Astrocyte (in vitro differentiated cells and primary cell): Measurements from ENCODE around the gene OLFM2. TPM values are rescaled to one million over a fixed set of nuclear protein-coding genes. Genes with fewer than 3 reads are reported as not detected.

Experiments used
- DNase-seq: peaks from one replicate; pipeline ENCODE4 v3.0.0-alpha.2; 2010; ENCODE audit warnings: low read depth
- FAIRE-seq: peaks from 2 replicates; lab custom pipeline; 2011; peaks lifted over from hg19 to GRCh38; lab: Jason Lieb, UNC
- H2AFZ ChIP-seq: 2 replicates; pipeline ENCODE4 v1.6.0; 2012; ENCODE audit warnings: low read depth, low read length, inconsistent platforms
- H3K27ac ChIP-seq: 2 replicates; pipeline ENCODE4 v1.5.1; 2011; ENCODE audit warnings: low read depth, low read length, inconsistent platforms
- H3K27me3 ChIP-seq: 2 replicates; pipeline ENCODE4 v1.6.0; 2011; ENCODE audit warnings: low read length, inconsistent platforms; ENCODE audit not compliant: insufficient read depth
- H3K36me3 ChIP-seq: 2 replicates; pipeline ENCODE4 v1.5.1; 2011; ENCODE audit warnings: low read length, inconsistent platforms; ENCODE audit not compliant: insufficient read depth
- H3K4me1 ChIP-seq: 2 replicates; pipeline ENCODE4 v1.5.1; 2011; ENCODE audit warnings: low read length, inconsistent platforms; ENCODE audit not compliant: insufficient read depth
- H3K4me2 ChIP-seq: 2 replicates; pipeline ENCODE4 v1.6.0; 2012; ENCODE audit warnings: low read length, inconsistent platforms
- H3K4me3 ChIP-seq: 2 replicates; pipeline ENCODE4 v1.5.1; 2011; ENCODE audit warnings: low read depth, mild to moderate bottlenecking, low read length, inconsistent platforms; ENCODE audit not compliant: insufficient read depth
- H3K79me2 ChIP-seq: 2 replicates; pipeline ENCODE4 v1.6.0; 2012; ENCODE audit warnings: mild to moderate bottlenecking, low read length, inconsistent platforms; ENCODE audit not compliant: insufficient read depth
- H3K9ac ChIP-seq: 2 replicates; pipeline ENCODE4 v1.6.0; 2012; ENCODE audit warnings: mild to moderate bottlenecking, low read length, inconsistent platforms
- H3K9me3 ChIP-seq: 2 replicates; pipeline ENCODE4 v1.5.1; 2012; ENCODE audit warnings: low read depth, mild to moderate bottlenecking, low read length, inconsistent platforms; ENCODE audit not compliant: insufficient read depth
- H4K20me1 ChIP-seq: 2 replicates; pipeline ENCODE4 v1.6.0; 2012; ENCODE audit warnings: low read length, inconsistent platforms; ENCODE audit not compliant: insufficient read depth
- H3K27ac Mint-ChIP-seq: one replicate; pipeline ENCODE4 v1.8.0; 2021; ENCODE audit warnings: mild to moderate bottlenecking, mixed read lengths; ENCODE audit not compliant: unreplicated experiment
- H3K27me3 Mint-ChIP-seq: one replicate; pipeline ENCODE4 v1.8.0; 2021; ENCODE audit warnings: low read depth, mixed read lengths; ENCODE audit not compliant: unreplicated experiment
- H3K36me3 Mint-ChIP-seq: one replicate; pipeline ENCODE4 v1.8.0; 2021; ENCODE audit warnings: low read depth, mixed read lengths; ENCODE audit not compliant: unreplicated experiment
- H3K4me1 Mint-ChIP-seq: one replicate; pipeline ENCODE4 v1.8.0; 2021; ENCODE audit warnings: low read depth, mixed read lengths; ENCODE audit not compliant: unreplicated experiment
- H3K4me3 Mint-ChIP-seq: one replicate; pipeline ENCODE4 v1.8.0; 2021; ENCODE audit warnings: mild to moderate bottlenecking, moderate library complexity, mixed read lengths; ENCODE audit not compliant: unreplicated experiment
- H3K9me3 Mint-ChIP-seq: one replicate; pipeline ENCODE4 v1.8.0; 2021; ENCODE audit warnings: mild to moderate bottlenecking, mixed read lengths; ENCODE audit not compliant: unreplicated experiment
- EZH2 ChIP-seq: IDR thresholded peaks from 2 replicates; pipeline ENCODE4 v1.6.1; 2012; ENCODE audit warnings: mild to moderate bottlenecking, low read length, inconsistent platforms; ENCODE audit not compliant: insufficient read depth
- total RNA-seq: library from RNA; stranded (reverse); gene quantifications from 2 replicates; pipeline ENCODE4 v1.2.1, GENCODE V29; 2021
- TF ChIP-seq, protein P1 (sequence below): IDR thresholded peaks from 2 replicates; pipeline ENCODE4 v1.5.1; 2011; ENCODE audit warnings: low read depth, mild to moderate bottlenecking, inconsistent platforms, low read length, moderate library complexity; ENCODE audit not compliant: insufficient read depth

The OLFM2 gene
- total RNA-seq, 1 donor from 2014 or later: 71.3 TPM

GRCh38 chr19:9811139-9811538 is 125.2 kb downstream of the OLFM2 start:
- DNase-seq (no peak), FAIRE-seq (no peak)
- H4K20me1 ChIP-seq: peaks cover 9% of the 10 kb centered on the region
- Mint-ChIP-seq H3K4me1 (no peaks in the 10 kb centered on the region), H3K27me3 (no peaks in the 10 kb centered on the region), H3K4me3 (no peak overlapping the region), H3K36me3 (peaks cover 14% of the 10 kb centered on the region), H3K27ac (no peak overlapping the region), H3K9me3 (no peaks in the 10 kb centered on the region)
- H3K4me2 ChIP-seq: no peak overlapping the region
- no peak overlapping the region for H3K9ac ChIP-seq
- TF ChIP-seq EZH2: no peak
- TF ChIP-seq, protein P1, sequence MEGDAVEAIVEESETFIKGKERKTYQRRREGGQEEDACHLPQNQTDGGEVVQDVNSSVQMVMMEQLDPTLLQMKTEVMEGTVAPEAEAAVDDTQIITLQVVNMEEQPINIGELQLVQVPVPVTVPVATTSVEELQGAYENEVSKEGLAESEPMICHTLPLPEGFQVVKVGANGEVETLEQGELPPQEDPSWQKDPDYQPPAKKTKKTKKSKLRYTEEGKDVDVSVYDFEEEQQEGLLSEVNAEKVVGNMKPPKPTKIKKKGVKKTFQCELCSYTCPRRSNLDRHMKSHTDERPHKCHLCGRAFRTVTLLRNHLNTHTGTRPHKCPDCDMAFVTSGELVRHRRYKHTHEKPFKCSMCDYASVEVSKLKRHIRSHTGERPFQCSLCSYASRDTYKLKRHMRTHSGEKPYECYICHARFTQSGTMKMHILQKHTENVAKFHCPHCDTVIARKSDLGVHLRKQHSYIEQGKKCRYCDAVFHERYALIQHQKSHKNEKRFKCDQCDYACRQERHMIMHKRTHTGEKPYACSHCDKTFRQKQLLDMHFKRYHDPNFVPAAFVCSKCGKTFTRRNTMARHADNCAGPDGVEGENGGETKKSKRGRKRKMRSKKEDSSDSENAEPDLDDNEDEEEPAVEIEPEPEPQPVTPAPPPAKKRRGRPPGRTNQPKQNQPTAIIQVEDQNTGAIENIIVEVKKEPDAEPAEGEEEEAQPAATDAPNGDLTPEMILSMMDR: no peak
- H2AFZ ChIP-seq: no peak overlapping the region
- H3K9me3 ChIP-seq: no peaks in the 10 kb centered on the region
- H3K27ac ChIP-seq: no peak overlapping the region
- H3K36me3 ChIP-seq: peaks cover 11% of the 10 kb centered on the region
- no peak overlapping the region for H3K4me3 ChIP-seq
- H3K79me2 ChIP-seq: peaks cover 26% of the 10 kb centered on the region
- no peaks in the 10 kb centered on the region for H3K27me3 ChIP-seq
- no peaks in the 10 kb centered on the region for H3K4me1 ChIP-seq

GRCh38 chr19:9808855-9809824 is 127.2 kb downstream of the OLFM2 start:
- TF ChIP-seq, protein P1: no peak
- TF ChIP-seq EZH2: no peak
- Mint-ChIP-seq H3K36me3 (peaks cover 7% of the 10 kb centered on the region), H3K27ac (no peak overlapping the region), H3K9me3 (no peaks in the 10 kb centered on the region), H3K4me3 (no peak overlapping the region), H3K4me1 (no peaks in the 10 kb centered on the region), H3K27me3 (no peaks in the 10 kb centered on the region)
- H3K27me3 ChIP-seq: no peaks in the 10 kb centered on the region
- no peaks in the 10 kb centered on the region for H3K4me1 ChIP-seq
- no peak overlapping the region for H3K27ac ChIP-seq
- H3K9me3 ChIP-seq: no peaks in the 10 kb centered on the region
- DNase-seq: no peak
- peaks cover 11% of the 10 kb centered on the region for H3K36me3 ChIP-seq
- no peak for FAIRE-seq
- peaks cover 10% of the 10 kb centered on the region for H3K79me2 ChIP-seq
- no peak overlapping the region for H3K9ac ChIP-seq
- no peak overlapping the region for H2AFZ ChIP-seq
- H3K4me3 ChIP-seq: no peak overlapping the region
- no peak overlapping the region for H3K4me2 ChIP-seq
- H4K20me1 ChIP-seq: peaks cover 6% of the 10 kb centered on the region

DNA sequence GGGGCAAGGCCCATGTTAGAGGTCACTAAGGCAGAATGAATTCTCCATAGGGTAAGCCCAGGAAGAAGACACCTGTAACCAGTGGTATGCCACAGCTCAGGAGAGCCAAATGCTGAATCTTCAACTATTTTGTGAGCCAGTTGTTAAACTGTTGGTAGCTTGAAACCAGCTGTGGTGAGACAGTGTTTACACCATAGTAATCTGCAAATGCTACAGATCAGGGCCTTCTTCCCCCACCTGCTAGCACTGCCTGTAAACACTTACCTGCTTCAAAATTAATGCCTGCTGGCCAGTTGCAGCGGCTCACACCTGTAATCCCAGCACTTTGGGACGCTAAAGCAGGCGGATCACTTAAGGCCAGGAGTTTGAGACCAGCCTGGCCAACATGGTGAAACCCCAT is 129.5 kb downstream of the OLFM2 start:
- H2AFZ ChIP-seq: no peak overlapping the region
- no peak overlapping the region for H3K27ac ChIP-seq
- H3K9me3 Mint-ChIP-seq: no peaks in the 10 kb centered on the region
- no peak overlapping the region for H3K9ac ChIP-seq
- no peak overlapping the region for H3K4me2 ChIP-seq
- H3K27me3 ChIP-seq: no peaks in the 10 kb centered on the region
- no peaks in the 10 kb centered on the region for H3K27me3 Mint-ChIP-seq
- no peaks in the 10 kb centered on the region for H3K79me2 ChIP-seq
- H3K27ac Mint-ChIP-seq: no peak overlapping the region
- no peaks in the 10 kb centered on the region for H3K4me1 Mint-ChIP-seq
- H4K20me1 ChIP-seq: peaks cover 6% of the 10 kb centered on the region
- H3K4me3 Mint-ChIP-seq: no peak overlapping the region
- peaks cover 11% of the 10 kb centered on the region for H3K36me3 ChIP-seq
- no peak for TF ChIP-seq EZH2
- peaks cover 10% of the 10 kb centered on the region for H3K36me3 Mint-ChIP-seq
- FAIRE-seq (no peak), DNase-seq (no peak)
- no peaks in the 10 kb centered on the region for H3K9me3 ChIP-seq
- no peaks in the 10 kb centered on the region for H3K4me1 ChIP-seq
- H3K4me3 ChIP-seq: no peak overlapping the region

Other genes with a start within 250 kb of the OLFM2 start
- 13.7 and 14.4 TPM in 2 replicates for gene ZNF846, start 167.8 kb downstream of the OLFM2 start, total RNA-seq
- gene FBXL12, start 117.4 kb downstream of the OLFM2 start, total RNA-seq: 52.3 and 54.2 TPM in 2 replicates
- 519 and 547 TPM in 2 replicates for gene UBL5, start 108.6 kb downstream of the OLFM2 start, total RNA-seq
- 102 and 109 TPM in 2 replicates for gene PIN1, start 101.2 kb downstream of the OLFM2 start, total RNA-seq
- gene COL5A3, start 74.0 kb upstream of the OLFM2 start, total RNA-seq: 22.2 and 28.0 TPM in 2 replicates
- gene RDH8, start 77.0 kb upstream of the OLFM2 start, total RNA-seq: not detected in 2 replicates
- gene SHFL, start 149.8 kb upstream of the OLFM2 start, total RNA-seq: 73.5 and 86.8 TPM in 2 replicates
- gene ANGPTL6, start 166.2 kb upstream of the OLFM2 start, total RNA-seq: 0.24 TPM in 1 of 2 replicates, not detected in the other
- 54.2 and 55.6 TPM in 2 replicates for gene PPAN, start 169.8 kb upstream of the OLFM2 start, total RNA-seq
- 19.3 and 22.8 TPM in 2 replicates for gene P2RY11, start 175.2 kb upstream of the OLFM2 start, total RNA-seq
- gene EIF3G, start 183.4 kb upstream of the OLFM2 start, total RNA-seq: 207 and 215 TPM in 2 replicates